NCI-H1417 (cell line): ENCODE results near the gene SEMA3B.
"Not testable (repeated sequence)": the region's sequence is repeated elsewhere in the genome, so short reads cannot be mapped to it uniquely, and the experiment has no call there.

ENCODE experiments used
- DNase-seq, 3 experiments: peaks; one replicate each; lab custom pipeline; 2025; lab: John Stamatoyannopoulos, UW

Gene SEMA3B

GRCh38 chr3:50258979-50259378 lies 10.0 kb upstream of the SEMA3B start:
- no peak for DNase-seq

- DNase-seq = no peak
Observed at GRCh38 chr3:50259432-50260026, 9.4 kb upstream of the SEMA3B start.

- DNase-seq = peak; percentile 72 to 87 (median 82)
Observed at GRCh38 chr3:50260027-50260941, 8.7 kb upstream of the SEMA3B start.

GRCh38 chr3:50260942-50261441 lies 8.0 kb upstream of the SEMA3B start:
- DNase-seq = no peak

- DNase-seq = no peak
Observed at GRCh38 chr3:50261505-50261904, 7.4 kb upstream of the SEMA3B start.

- not testable (repeated sequence) for DNase-seq
Observed at GRCh38 chr3:50262200-50262599, 6.7 kb upstream of the SEMA3B start.

- DNase-seq = no peak
Observed at GRCh38 chr3:50262778-50263177, 6.2 kb upstream of the SEMA3B start.

GRCh38 chr3:50263478-50264382 lies 5.2 kb upstream of the SEMA3B start:
- no peak for DNase-seq

GRCh38 chr3:50264383-50264963 lies 4.5 kb upstream of the SEMA3B start:
- peak in 2 of 3 experiments; percentile 64 to 68 for DNase-seq

GRCh38 chr3:50264964-50265485 lies 3.9 kb upstream of the SEMA3B start:
- no peak for DNase-seq

- DNase-seq = no peak
Observed at GRCh38 chr3:50265571-50265970, 3.4 kb upstream of the SEMA3B start.

- DNase-seq = no peak
Observed at GRCh38 chr3:50266017-50266416, 2.9 kb upstream of the SEMA3B start.

GRCh38 chr3:50266836-50267235 lies 2.1 kb upstream of the SEMA3B start:
- DNase-seq = no peak

GRCh38 chr3:50267280-50267913 lies 1.6 kb upstream of the SEMA3B start:
- DNase-seq = peak in 2 of 3 experiments; percentile 25 to 38

GRCh38 chr3:50268276-50268675 lies 671 bp upstream of the SEMA3B start:
- DNase-seq = no peak

GRCh38 chr3:50269460-50269859 lies 513 bp downstream of the SEMA3B start:
- DNase-seq = no peak

GRCh38 chr3:50269977-50270413 lies 1.0 kb downstream of the SEMA3B start:
- no peak for DNase-seq

- no peak for DNase-seq
Observed at GRCh38 chr3:50270422-50271224, 1.7 kb downstream of the SEMA3B start.

GRCh38 chr3:50271314-50271936 lies 2.5 kb downstream of the SEMA3B start:
- no peak for DNase-seq

- DNase-seq = not testable (repeated sequence)
Observed at GRCh38 chr3:50272538-50272910, 3.6 kb downstream of the SEMA3B start.
